ENCODE measurements around the gene FBXL5.

Gene FBXL5

DNA sequence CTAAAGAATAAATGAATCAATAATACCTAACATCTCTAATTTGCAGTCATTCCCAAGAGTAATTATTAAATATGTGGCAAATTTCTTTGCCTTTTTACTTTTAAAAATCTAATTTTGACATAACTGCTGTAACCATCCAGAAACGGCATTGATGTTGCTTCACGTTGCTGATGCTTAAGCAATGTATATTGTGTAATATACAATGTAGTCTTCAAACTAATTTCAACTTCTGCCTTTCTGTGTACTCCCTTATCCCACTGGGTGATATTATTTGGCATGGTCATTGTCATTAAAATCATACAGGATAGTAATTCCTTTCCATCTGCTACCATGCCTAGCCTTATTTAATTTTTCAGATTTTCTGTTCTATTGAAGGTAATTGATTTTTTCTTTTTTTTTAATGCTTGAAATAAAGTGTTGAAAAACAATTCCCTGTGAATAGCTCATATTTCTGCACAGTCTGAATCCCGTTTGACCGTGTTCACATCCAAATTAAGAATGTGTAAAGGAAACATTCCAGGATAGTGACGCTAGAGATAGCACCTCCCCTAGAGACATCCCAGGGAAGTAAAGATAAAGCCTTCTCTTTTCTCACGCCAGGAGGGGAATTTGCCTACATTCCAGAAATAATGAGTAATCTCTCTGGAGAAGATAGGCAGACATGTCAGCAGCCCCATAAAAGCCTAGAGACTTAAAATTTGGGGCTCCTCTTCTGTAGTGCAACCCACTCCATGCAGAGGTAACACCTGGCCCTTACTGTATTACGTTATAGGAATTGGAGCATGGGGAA lies 35.1 kb upstream of the FBXL5 start:
- DNase-seq (ENCODE audit: low read depth) = peak; percentile 86
- TF ChIP-seq MAX (IDR thresholded peaks at IDR 0.05; ENCODE audit: low read depth, low read length) (no peak), CTCF (IDR thresholded peaks at IDR 0.05; ENCODE audit: low read depth, low read length) (no peak)
- H3K4me3 ChIP-seq (ENCODE audit: low read depth, low read length) = peak overlapping the region; percentile 7

DNA sequence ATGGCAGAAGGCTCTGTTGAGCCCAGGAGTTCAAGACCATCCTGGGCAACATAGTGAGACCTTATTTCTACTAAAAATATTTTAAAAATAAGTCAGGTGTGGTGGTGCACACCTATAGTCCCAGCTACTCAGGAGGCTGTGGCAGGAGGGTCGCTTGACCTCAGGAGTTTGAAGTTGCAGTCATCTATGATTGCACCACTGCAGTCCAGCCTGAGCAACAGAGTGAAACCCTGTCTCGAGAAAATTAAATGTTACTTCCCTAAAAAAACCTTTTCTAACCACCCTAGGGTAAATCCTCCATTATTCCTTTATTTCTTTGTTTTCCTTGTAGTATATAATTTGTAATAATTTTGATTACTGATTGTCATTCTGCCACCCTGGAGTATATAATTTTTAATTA lies 34.4 kb upstream of the FBXL5 start:
- TF ChIP-seq MAX (IDR thresholded peaks at IDR 0.05; ENCODE audit: low read depth, low read length) (no peak), POLR2A (IDR thresholded peaks at IDR 0.05; ENCODE audit: extremely low read depth, insufficient read length) (no peak), MYC (IDR thresholded peaks at IDR 0.05; ENCODE audit: low read depth, low read length) (no peak), CTCF (IDR thresholded peaks at IDR 0.05; ENCODE audit: low read depth, low read length) (no peak)
- peak overlapping the region; percentile 7 for H3K4me3 ChIP-seq (ENCODE audit: low read depth, low read length)
- DNase-seq (ENCODE audit: low read depth) = peak; percentile 89

DNA sequence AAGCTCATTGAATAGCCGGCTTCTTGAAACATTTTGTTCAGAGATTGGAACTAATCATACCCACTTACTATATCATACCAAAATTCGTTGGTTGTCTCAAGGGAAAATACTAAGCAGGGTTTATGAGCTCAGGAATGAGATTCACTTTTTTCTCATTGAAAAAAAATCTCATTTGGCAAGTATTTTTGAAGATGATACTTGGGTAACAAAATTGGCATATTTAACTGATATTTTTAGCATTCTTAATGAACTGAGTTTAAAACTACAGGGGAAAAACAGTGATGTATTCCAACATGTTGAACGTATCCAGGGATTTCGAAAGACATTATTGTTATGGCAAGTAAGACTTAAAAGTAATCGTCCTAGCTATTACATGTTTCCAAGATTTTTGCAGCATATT lies 32.9 kb upstream of the FBXL5 start:
- TF ChIP-seq CTCF (IDR thresholded peaks at IDR 0.05; ENCODE audit: low read depth, low read length) (no peak), MYC (IDR thresholded peaks at IDR 0.05; ENCODE audit: low read depth, low read length) (no peak), POLR2A (IDR thresholded peaks at IDR 0.05; ENCODE audit: extremely low read depth, insufficient read length) (no peak), MAX (IDR thresholded peaks at IDR 0.05; ENCODE audit: low read depth, low read length) (no peak)
- no peak for DNase-seq (ENCODE audit: low read depth)
- no peak overlapping the region for H3K4me3 ChIP-seq (ENCODE audit: low read depth, low read length)

- TF ChIP-seq MYC (IDR thresholded peaks at IDR 0.05; ENCODE audit: low read depth, low read length) (no peak), CTCF (IDR thresholded peaks at IDR 0.05; ENCODE audit: low read depth, low read length) (no peak), POLR2A (IDR thresholded peaks at IDR 0.05; ENCODE audit: extremely low read depth, insufficient read length) (no peak), MAX (IDR thresholded peaks at IDR 0.05; ENCODE audit: low read depth, low read length) (no peak)
- no peak overlapping the region for H3K4me3 ChIP-seq (ENCODE audit: low read depth, low read length)
These were observed 29.3 kb upstream of the FBXL5 start for GRCh38 chr4:15684498-15684897.

GRCh38 chr4:15683143-15683495 lies 28.0 kb upstream of the FBXL5 start:
- H3K4me3 ChIP-seq (ENCODE audit: low read depth, low read length) = peak overlapping the region; percentile 90
- TF ChIP-seq MYC (IDR thresholded peaks at IDR 0.05; ENCODE audit: low read depth, low read length) (no peak), POLR2A (IDR thresholded peaks at IDR 0.05; ENCODE audit: extremely low read depth, insufficient read length) (no peak), CTCF (IDR thresholded peaks at IDR 0.05; ENCODE audit: low read depth, low read length) (no peak), MAX (IDR thresholded peaks at IDR 0.05; ENCODE audit: low read depth, low read length) (no peak)
- peak; percentile 57 for DNase-seq (ENCODE audit: low read depth)

More at GRCh38 chr4:15684498-15684897, 29.3 kb upstream of the FBXL5 start:
- no peak for DNase-seq (ENCODE audit: low read depth)
